ENCODE measurements around the gene ETFA.

- no peak for TF ChIP-seq RAD21 (IDR thresholded peaks at IDR 0.05; ENCODE audit: low read depth)
- TF ChIP-seq EP300 (IDR thresholded peaks at IDR 0.05; ENCODE audit: borderline replicate concordance), result no peak
These were observed 76.9 kb downstream of the ETFA start for GRCh38 chr15:76234337-76234889.
